GM10248 (cell line): ENCODE measurements around the gene ZBTB7B.
A peak's percentile ranks its signal among the peaks of the same experiment; 100 is the strongest.

Experiments used
- CTCF ChIA-PET: fragments of 300-600 bp; sonication (Branson Sonifier 250); formaldehyde crosslinking; extraction: SDS; loops from one replicate; lab custom pipeline; 2021; ENCODE audit warnings: antibody characterized with exemption; lab: Yijun Ruan, JAX
- POLR2A ChIA-PET: fragments of 350-650 bp; sonication (Branson Sonifier 250); formaldehyde crosslinking; extraction: SDS; loops from one replicate; lab custom pipeline; 2020; ENCODE audit warnings: antibody characterized with exemption; lab: Yijun Ruan, JAX
- DNase-seq: peaks from one replicate; pipeline ENCODE4 v3.0.0; 2012; ENCODE audit errors: extremely low spot score
- TF ChIP-seq, protein P1 (sequence below): IDR thresholded peaks from 2 replicates; pipeline ENCODE4 v1.5.1; 2012; ENCODE audit warnings: mild to moderate bottlenecking, low read depth; ENCODE audit errors: extremely low read depth, missing control alignments, control extremely low read depth

ZBTB7B gene

GRCh38 chr1:155043301-155043702, 40.7 kb downstream of the ZBTB7B start:
- ChIA-PET POLR2A (interaction anchor here (0.5 kb wide), 1 partner anchor 140 kb away, joined by 3 read pairs; no protein-coding TSS in a partner anchor), CTCF (interaction anchor here (1.0 to 20.4 kb wide), 14 partner anchors 8 to 439 kb away, joined by 3 to 285 read pairs (median 6); partner anchors contain the start of genes DCST1, DCST2, EFNA4 and KRTCAP2)
- TF ChIP-seq, protein P1, sequence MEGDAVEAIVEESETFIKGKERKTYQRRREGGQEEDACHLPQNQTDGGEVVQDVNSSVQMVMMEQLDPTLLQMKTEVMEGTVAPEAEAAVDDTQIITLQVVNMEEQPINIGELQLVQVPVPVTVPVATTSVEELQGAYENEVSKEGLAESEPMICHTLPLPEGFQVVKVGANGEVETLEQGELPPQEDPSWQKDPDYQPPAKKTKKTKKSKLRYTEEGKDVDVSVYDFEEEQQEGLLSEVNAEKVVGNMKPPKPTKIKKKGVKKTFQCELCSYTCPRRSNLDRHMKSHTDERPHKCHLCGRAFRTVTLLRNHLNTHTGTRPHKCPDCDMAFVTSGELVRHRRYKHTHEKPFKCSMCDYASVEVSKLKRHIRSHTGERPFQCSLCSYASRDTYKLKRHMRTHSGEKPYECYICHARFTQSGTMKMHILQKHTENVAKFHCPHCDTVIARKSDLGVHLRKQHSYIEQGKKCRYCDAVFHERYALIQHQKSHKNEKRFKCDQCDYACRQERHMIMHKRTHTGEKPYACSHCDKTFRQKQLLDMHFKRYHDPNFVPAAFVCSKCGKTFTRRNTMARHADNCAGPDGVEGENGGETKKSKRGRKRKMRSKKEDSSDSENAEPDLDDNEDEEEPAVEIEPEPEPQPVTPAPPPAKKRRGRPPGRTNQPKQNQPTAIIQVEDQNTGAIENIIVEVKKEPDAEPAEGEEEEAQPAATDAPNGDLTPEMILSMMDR = no peak
- DNase-seq = no peak

- ChIA-PET CTCF (interaction anchor here (1.0 to 20.4 kb wide), 17 partner anchors 8 to 440 kb away, joined by 3 to 285 read pairs (median 5); partner anchors contain the start of genes DCST1, DCST2, EFNA3 and EFNA4), POLR2A (interaction anchor here (0.5 to 0.7 kb wide), 3 partner anchors 139 to 438 kb away, joined by 3 to 6 read pairs (median 4); no protein-coding TSS in a partner anchor)
- TF ChIP-seq, protein P1 = no peak
- no peak for DNase-seq
Observed at GRCh38 chr1:155043793-155044192, 41.2 kb downstream of the ZBTB7B start.

DNA sequence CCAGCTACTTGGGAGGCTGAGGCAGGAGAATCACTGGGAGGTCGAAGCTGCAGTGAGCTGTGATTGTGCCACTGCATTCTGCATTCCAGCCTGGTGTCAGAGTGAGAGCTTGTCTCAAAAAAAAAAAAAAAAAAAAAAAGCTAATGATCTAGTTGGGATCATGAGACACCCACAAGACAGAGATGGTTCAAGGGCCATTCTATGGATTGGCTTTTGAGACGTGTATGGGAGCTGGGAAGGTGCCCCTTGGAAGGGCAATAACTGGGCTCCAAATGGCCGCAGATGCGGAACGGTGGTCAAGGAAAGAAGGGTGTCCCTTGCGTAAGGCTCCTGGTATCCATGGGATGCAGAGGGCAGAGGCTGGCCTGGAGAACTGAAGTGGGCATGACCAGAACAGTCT, 41.8 kb downstream of the ZBTB7B start:
- CTCF ChIA-PET = interaction anchor here (1.0 to 20.4 kb wide), 19 partner anchors 9 to 485 kb away, joined by 3 to 285 read pairs (median 5); partner anchors contain the start of genes DCST1, DCST2, EFNA3 and EFNA4

GRCh38 chr1:155044812-155045657, 42.4 kb downstream of the ZBTB7B start:
- TF ChIP-seq, protein P1 = peak; percentile 67
- POLR2A ChIA-PET = interaction anchor here (0.6 kb wide), 1 partner anchor 32 kb away, joined by 3 read pairs; no protein-coding TSS in a partner anchor
- DNase-seq = peak; percentile 81
- CTCF ChIA-PET = interaction anchor here (1.1 to 20.4 kb wide), 17 partner anchors 9 to 485 kb away, joined by 3 to 285 read pairs (median 5); partner anchors contain the start of genes DCST1, DCST2, EFNA3 and EFNA4

More for the DNA sequence above, 41.8 kb downstream of the ZBTB7B start:
- TF ChIP-seq, protein P1 = no peak
- POLR2A ChIA-PET = interaction anchor here (0.6 to 0.7 kb wide), 3 partner anchors 32 to 439 kb away, joined by 3 to 6 read pairs (median 4); no protein-coding TSS in a partner anchor
- DNase-seq = no peak

GRCh38 chr1:155048449-155049334, 46.1 kb downstream of the ZBTB7B start:
- TF ChIP-seq, protein P1 = no peak
- no peak for DNase-seq
- POLR2A ChIA-PET = no interaction called here
- CTCF ChIA-PET = interaction anchor here (0.7 to 20.4 kb wide), 10 partner anchors 8 to 489 kb away, joined by 3 to 285 read pairs (median 6); partner anchors contain the start of genes EFNA4 and KRTCAP2
